ENCODE results near the gene THRSP. TPM values are rescaled to one million over a fixed set of nuclear protein-coding genes. Genes with fewer than 3 reads are reported as not detected.
"Not testable (repeated sequence)": the region's sequence is repeated elsewhere in the genome, so short reads cannot be mapped to it uniquely, and the experiment has no call there.

The THRSP gene
- total RNA-seq, result not detected

DNA sequence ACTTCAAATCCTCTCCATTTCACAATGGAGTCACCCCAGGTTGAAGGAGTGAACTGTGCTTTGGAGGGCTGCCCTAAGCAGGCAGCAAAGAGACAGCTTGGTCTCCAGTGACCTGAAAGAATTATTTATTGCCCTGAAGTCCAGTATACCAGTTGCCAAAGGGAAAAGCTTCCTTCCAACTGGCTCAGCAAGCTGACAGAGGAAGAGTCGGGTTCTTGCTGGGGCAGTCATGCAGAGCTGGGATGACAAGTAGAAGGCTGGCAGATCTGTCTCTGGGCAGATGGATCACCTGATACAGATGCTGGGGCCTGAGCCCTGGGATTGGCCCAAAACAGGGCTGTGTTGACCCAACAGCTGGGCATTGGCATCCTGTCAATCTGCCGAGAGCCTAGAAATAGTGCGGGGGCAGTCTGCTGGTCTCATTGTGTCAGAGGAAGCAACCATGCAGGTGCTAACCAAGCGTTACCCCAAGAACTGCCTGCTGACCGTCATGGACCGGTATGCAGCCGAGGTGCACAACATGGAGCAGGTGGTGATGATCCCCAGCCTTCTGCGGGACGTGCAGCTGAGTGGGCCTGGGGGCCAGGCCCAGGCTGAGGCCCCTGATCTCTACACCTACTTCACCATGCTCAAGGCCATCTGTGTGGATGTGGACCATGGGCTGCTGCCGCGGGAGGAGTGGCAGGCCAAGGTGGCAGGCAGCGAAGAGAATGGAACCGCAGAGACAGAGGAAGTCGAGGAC, at the start of gene THRSP:
Gene THRSP (plus strand): TSS at position 422 of the 742 bp plus-strand sequence. CDS start 21 bp downstream, at position 443.
- no peak for DNase-seq (ENCODE audit: extremely low spot score in 2 of 2)

DNA sequence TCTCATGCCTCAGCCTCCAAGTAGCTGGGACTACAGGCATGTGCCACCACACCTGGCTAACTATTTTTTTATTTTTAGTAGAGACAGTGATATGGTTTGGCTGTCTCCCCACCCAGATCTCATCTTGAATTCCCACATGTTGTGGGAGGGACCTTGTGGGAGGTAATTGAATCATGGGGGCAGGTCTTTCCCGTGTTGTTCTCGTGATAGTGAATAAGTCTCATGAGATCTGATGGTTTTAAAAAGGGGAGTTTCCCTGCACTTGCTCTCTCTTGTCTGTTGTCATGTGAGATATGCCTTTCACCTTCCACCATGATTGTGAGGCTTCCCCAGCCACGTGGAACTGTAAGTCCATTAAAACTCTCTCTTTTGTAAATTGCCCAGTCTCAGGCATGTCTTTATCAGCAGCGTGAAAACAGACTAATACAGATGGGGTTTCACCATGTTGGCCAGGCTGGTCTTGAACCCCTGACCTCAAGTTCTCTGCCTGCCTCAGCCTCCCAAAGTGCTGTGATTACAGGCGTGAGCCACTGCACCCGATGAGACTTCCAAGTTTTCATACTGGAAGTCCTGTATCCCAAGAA, 48.6 kb upstream of the THRSP start:
- not testable (repeated sequence) for H3K9me3 ChIP-seq

More for the DNA sequence above, at the start of gene THRSP:
- Histone ChIP-seq H3K4me1 (peaks cover 15% of the 10 kb centered on the region), H3K27ac (no peak within 1 kb of the TSS), H3K9me3 (no peaks in the 10 kb centered on the region), H3K36me3 (no peaks in the 10 kb centered on the region), H3K4me3 (no peak within 1 kb of the TSS), H3K27me3 (no peaks in the 10 kb centered on the region)
- no peak for TF ChIP-seq POLR2AphosphoS5 (IDR thresholded peaks at IDR 0.05; ENCODE audit: insufficient read depth in 1 of 2, low read depth in 1 of 2)
- TF ChIP-seq POLR2A (IDR thresholded peaks at IDR 0.05), result no peak
- TF ChIP-seq, protein P1, sequence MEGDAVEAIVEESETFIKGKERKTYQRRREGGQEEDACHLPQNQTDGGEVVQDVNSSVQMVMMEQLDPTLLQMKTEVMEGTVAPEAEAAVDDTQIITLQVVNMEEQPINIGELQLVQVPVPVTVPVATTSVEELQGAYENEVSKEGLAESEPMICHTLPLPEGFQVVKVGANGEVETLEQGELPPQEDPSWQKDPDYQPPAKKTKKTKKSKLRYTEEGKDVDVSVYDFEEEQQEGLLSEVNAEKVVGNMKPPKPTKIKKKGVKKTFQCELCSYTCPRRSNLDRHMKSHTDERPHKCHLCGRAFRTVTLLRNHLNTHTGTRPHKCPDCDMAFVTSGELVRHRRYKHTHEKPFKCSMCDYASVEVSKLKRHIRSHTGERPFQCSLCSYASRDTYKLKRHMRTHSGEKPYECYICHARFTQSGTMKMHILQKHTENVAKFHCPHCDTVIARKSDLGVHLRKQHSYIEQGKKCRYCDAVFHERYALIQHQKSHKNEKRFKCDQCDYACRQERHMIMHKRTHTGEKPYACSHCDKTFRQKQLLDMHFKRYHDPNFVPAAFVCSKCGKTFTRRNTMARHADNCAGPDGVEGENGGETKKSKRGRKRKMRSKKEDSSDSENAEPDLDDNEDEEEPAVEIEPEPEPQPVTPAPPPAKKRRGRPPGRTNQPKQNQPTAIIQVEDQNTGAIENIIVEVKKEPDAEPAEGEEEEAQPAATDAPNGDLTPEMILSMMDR (IDR thresholded peaks at IDR 0.05), result no peak
- intact Hi-C loops (cut with DNase I), result loop anchor here (10.0 kb wide), 1 partner anchor 121 kb away; the partner anchor contains the start of genes KCTD21 and USP35

DNA sequence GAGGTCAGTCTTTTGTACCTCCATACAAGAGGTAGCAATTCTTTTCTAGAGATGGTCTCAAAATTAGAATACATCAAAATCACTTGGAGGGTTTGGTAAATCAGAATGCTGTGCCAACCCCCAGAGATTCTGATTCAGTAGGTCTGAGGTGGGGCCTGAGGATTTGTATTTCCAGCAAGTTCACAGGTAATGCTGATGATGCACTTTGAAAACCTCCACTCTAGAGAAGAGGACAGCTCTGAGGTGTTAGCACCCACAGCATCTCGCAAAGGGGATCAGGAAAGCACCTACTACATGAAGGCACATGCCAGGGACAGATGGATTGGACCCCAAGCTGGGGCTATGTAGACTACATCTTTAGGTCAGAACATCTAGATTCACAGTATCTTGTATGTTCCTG, 47.8 kb upstream of the THRSP start:
- no peak for DNase-seq (ENCODE audit: extremely low spot score in 2 of 2)
- Histone ChIP-seq H3K27me3 (no peaks in the 10 kb centered on the region), H3K36me3 (no peaks in the 10 kb centered on the region), H3K4me1 (no peaks in the 10 kb centered on the region), H3K4me3 (no peak overlapping the region), H3K9me3 (no peaks in the 10 kb centered on the region), H3K27ac (no peak overlapping the region)
- intact Hi-C loops (cut with DNase I), result no loop called here
- TF ChIP-seq POLR2AphosphoS5 (IDR thresholded peaks at IDR 0.05; ENCODE audit: insufficient read depth in 1 of 2, low read depth in 1 of 2), result no peak
- TF ChIP-seq, protein P1 (IDR thresholded peaks at IDR 0.05), result no peak
- no peak for TF ChIP-seq POLR2A (IDR thresholded peaks at IDR 0.05)

More for the DNA sequence above, 48.6 kb upstream of the THRSP start:
- H3K27ac ChIP-seq; H3K27me3 ChIP-seq; intact Hi-C loops (cut with DNase I); DNase-seq (ENCODE audit: extremely low spot score in 2 of 2); H3K4me1 ChIP-seq; H3K4me3 ChIP-seq; H3K36me3 ChIP-seq: not testable (repeated sequence)

DNA sequence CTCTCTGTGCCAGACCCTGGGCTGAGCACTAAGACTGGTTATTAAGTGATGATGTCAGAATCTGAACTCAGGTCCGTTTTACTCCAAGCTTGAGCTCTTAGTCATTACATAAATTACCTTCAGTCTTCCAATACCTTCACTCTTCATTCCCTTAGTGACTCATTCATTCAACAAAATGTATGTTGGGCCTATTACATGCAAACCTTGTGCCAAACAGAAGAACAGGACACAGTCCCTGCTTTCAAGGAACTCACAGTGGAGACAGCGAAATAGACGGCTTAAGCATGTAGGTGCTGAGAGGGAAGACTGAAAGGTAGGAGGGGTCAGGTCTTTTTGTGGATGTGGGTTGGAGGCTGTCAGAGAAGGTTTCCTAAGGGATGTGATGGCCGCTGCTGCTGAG, 43.9 kb upstream of the THRSP start:
- Histone ChIP-seq H3K9me3 (no peaks in the 10 kb centered on the region), H3K4me1 (no peaks in the 10 kb centered on the region), H3K4me3 (no peak overlapping the region), H3K36me3 (no peaks in the 10 kb centered on the region), H3K27ac (no peak overlapping the region), H3K27me3 (no peaks in the 10 kb centered on the region)
- intact Hi-C loops (cut with DNase I), result no loop called here
- no peak for DNase-seq (ENCODE audit: extremely low spot score in 2 of 2)
- TF ChIP-seq POLR2AphosphoS5 (IDR thresholded peaks at IDR 0.05; ENCODE audit: insufficient read depth in 1 of 2, low read depth in 1 of 2) (no peak), POLR2A (IDR thresholded peaks at IDR 0.05) (no peak)
- TF ChIP-seq, protein P1 (IDR thresholded peaks at IDR 0.05), result no peak

- no peak for TF ChIP-seq POLR2AphosphoS5 (IDR thresholded peaks at IDR 0.05; ENCODE audit: insufficient read depth in 1 of 2, low read depth in 1 of 2)
- TF ChIP-seq POLR2A (IDR thresholded peaks at IDR 0.05), result no peak
- TF ChIP-seq, protein P1 (IDR thresholded peaks at IDR 0.05), result no peak
- intact Hi-C loops (cut with DNase I), result no loop called here
- Histone ChIP-seq H3K27me3 (no peaks in the 10 kb centered on the region), H3K4me1 (no peaks in the 10 kb centered on the region), H3K27ac (no peak overlapping the region), H3K4me3 (no peak overlapping the region), H3K36me3 (no peaks in the 10 kb centered on the region), H3K9me3 (no peaks in the 10 kb centered on the region)
- no peak for DNase-seq (ENCODE audit: extremely low spot score in 2 of 2)
These were observed 43.4 kb upstream of the THRSP start for GRCh38 chr11:78020246-78020645.

Measured in vagina (tissue), 2 donors.